VCaP (cell line): ENCODE data around the gene PCNX4.
"Not testable (repeated sequence)": the region's sequence is repeated elsewhere in the genome, so short reads cannot be mapped to it uniquely, and the experiment has no call there.

ENCODE experiments used
- H3K27ac ChIP-seq: fragments of 450-650 bp; 2 replicates; pipeline ENCODE4 v1.5.1; 2017
- CTCF ChIP-seq: fragments of 450-650 bp; conservative IDR thresholded peaks from 2 replicates; pipeline ENCODE4 v1.5.1; 2017; ENCODE audit warnings: mild to moderate bottlenecking, moderate library complexity

PCNX4 gene

DNA sequence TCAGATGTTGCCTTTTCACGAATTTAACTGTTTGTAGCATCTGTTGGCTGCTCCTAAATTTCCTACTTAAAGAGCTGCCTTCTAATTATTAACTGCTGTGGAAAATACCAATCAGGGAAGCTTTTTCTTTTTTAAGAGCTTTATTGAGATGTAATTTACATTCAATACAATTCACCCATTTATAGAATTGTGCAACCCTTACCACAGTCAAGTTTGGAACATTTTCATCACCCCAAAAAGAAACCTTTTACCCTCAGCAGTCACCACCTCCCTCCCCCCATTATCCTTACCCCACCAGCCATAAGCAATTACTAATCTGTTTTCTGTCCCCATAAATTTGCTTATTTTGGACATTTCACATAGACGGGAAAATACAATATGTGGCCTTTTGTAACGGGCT, 1.4 kb downstream of the PCNX4 start:
- peak overlapping the region; percentile 98 for H3K27ac ChIP-seq
- no peak for TF ChIP-seq CTCF

DNA sequence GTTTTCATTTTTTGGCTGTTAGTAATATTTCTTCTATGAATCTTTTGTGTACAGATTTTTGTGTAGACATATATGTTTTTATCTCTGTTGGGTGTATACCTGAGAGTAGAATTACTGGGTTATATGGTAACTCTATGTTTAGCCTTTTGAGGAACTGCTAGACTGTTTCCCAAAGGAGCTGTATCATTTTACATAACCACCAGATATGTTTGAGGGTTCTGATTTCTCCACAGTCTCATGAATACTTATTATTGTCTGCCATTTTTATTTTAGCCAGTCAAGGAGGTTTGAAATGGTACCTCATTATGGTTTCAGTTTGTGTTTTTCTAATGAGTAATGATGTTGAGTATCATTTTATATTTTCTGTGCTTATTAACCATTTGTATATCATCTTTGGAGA, 1.9 kb downstream of the PCNX4 start:
- peak overlapping the region; percentile 98 for H3K27ac ChIP-seq
- no peak for TF ChIP-seq CTCF

GRCh38 chr14:60094306-60094897, 2.7 kb downstream of the PCNX4 start:
- H3K27ac ChIP-seq = peak overlapping the region; percentile 98
- TF ChIP-seq CTCF = no peak

DNA sequence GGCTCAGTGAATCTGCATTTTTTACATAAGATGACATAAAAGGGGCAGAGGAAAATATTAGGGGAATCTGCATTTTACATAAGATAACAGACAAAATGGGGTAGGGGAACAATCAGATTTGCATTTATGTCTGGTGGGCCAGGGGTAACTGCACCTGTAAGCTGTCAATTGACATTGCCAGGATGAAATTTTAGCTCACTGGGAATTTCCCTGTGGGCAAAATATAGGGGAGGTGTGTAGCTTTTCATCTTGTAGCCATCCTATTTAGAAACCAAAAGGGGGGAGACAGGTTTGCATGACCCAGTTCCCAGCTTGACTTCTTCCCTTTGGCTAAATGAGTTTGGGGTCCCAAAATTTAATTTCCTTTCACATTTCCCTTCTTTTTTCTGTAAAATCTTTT, 3.5 kb downstream of the PCNX4 start:
- TF ChIP-seq CTCF = no peak
- peak overlapping the region; percentile 98 for H3K27ac ChIP-seq

DNA sequence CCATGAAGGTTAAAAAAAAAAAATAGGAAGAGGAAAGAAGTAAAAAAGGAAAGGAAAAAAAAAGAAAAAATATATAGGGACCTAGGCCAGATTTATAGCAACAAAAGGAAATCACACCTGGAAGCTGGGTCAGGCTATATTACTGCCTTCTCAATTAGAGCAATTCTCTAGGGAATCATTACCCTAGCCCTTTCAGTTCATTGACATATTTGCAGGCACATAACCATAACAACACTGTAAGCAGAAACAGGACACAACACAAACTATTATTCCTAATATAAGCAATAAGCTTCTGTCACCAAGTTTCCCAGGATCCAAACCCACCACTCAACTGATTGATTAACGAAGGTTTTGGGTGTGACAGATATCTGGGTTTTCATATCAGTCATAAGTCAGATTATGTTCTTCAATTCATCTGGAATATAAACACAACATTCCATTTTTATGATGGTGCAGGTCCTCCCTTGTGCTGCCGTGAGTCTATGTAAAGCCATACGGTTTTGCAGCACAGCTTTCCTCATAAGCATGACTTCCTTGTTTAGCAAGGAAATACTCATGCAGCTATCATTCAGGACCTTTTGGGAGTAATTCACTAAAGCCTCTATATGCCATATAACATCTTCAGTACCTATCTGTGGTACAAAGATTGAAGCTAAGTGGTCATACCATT, 4.2 kb downstream of the PCNX4 start:
- no peak for TF ChIP-seq CTCF
- peak overlapping the region; percentile 98 for H3K27ac ChIP-seq

DNA sequence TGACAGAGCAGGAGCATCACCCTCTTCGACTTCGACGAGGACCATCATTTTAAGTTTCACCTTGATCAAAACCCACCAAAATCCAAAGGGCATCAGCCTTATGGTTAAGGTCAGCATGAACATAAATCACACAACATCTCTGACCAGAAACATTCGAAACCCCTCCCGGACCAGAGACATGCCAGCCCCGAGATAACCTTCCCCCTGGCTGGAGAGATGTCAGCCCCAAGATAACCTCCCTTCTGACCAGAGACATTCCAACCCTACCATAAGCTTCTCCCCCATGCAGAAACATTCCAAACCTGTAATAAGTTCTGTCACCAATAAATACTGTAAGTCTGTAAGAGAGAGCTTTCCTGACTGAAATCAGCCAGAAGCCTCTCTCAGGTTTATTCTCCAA, 6.3 kb downstream of the PCNX4 start:
- TF ChIP-seq CTCF = no peak
- H3K27ac ChIP-seq = no peak overlapping the region

DNA sequence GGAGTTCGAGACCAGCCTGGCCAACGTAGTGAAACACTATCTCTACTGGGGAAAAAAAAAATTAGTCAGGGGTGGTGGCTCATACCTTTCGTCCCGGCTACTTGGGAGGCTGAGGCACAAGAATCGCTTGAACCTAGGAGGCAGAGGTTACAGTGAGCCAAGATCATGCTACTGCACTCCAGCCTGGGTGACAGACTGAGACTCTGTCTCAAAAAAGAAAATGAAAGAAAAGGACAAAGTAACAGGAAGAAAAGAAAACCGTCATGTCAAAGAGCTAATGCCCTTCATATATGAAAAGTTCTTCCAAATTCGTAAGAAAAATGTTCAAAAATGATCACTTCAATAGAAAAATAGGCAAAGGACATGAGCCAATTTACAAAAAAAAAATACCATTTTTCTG, 8.1 kb downstream of the PCNX4 start:
- H3K27ac ChIP-seq = not testable (repeated sequence)

GRCh38 chr14:60101786-60102185, 10.1 kb downstream of the PCNX4 start:
- no peak for TF ChIP-seq CTCF
- H3K27ac ChIP-seq = no peak overlapping the region
